PC-9 (cell line): ENCODE results near the gene DDAH2. TPM values are rescaled to one million over a fixed set of nuclear protein-coding genes. Genes with fewer than 3 reads are reported as not detected.

Source experiments
- BruUV-seq: library from RNA; stranded (reverse); fragments of 400-500 nt; replicated peaks from 2 replicates; lab custom pipeline; 2021; lab: Mats Ljungman, UMichigan
- CTCF ChIA-PET: fragments of 300-600 bp; sonication (Branson Sonifier 250); formaldehyde crosslinking; loops from one replicate; lab custom pipeline; 2022; ENCODE audit warnings: antibody characterized with exemption; lab: Charles Lee
- POLR2A ChIA-PET: fragments of 300-600 bp; sonication (Branson Sonifier 250); formaldehyde crosslinking; loops from one replicate; lab custom pipeline; 2022; ENCODE audit warnings: antibody characterized with exemption; ENCODE audit not compliant: unreplicated experiment; lab: Charles Lee
- DNase-seq, 2 experiments: peaks; one replicate each; pipeline versions ENCODE4 v3.0.0 to v3.0.0-alpha.2; 2015 to 2022; ENCODE audit warnings: mixed read lengths in 1 of 2
- H2AFZ ChIP-seq: fragments of 200-600 bp; sonication (generic); 2 replicates; pipeline ENCODE4 v1.8.1; 2017; ENCODE audit warnings: antibody characterized with exemption
- H3F3A ChIP-seq: fragments of 200-600 bp; sonication (generic); 2 replicates; pipeline ENCODE4 v1.8.1; 2017; ENCODE audit warnings: antibody characterized with exemption, mild to moderate bottlenecking, low read depth; ENCODE audit not compliant: insufficient read depth
- H3K27ac ChIP-seq: fragments of 200-600 bp; sonication (generic); 2 replicates; pipeline ENCODE4 v1.6.1; 2016; ENCODE audit warnings: mixed run types
- H3K27me3 ChIP-seq: fragments of 200-600 bp; sonication (generic); 2 replicates; pipeline ENCODE4 v1.6.1; 2016; ENCODE audit warnings: low read depth, mixed run types; ENCODE audit not compliant: insufficient read depth
- H3K36me3 ChIP-seq: fragments of 200-600 bp; sonication (generic); 2 replicates; pipeline ENCODE4 v1.6.1; 2016; ENCODE audit warnings: low read depth, mixed run types
- H3K4me1 ChIP-seq: fragments of 200-600 bp; sonication (generic); replicated peaks from 2 replicates; pipeline ENCODE4 v1.6.1; 2016; ENCODE audit warnings: mixed run types; ENCODE audit not compliant: insufficient read depth
- H3K4me2 ChIP-seq: fragments of 200-600 bp; sonication (generic); 2 replicates; pipeline ENCODE4 v1.6.1; 2017; ENCODE audit warnings: mixed run types
- H3K4me3 ChIP-seq: fragments of 200-600 bp; sonication (generic); 2 replicates; pipeline ENCODE4 v1.6.1; 2016; ENCODE audit warnings: mixed run types
- H3K79me2 ChIP-seq: fragments of 200-600 bp; sonication (generic); 2 replicates; pipeline ENCODE4 v1.6.1; 2017; ENCODE audit warnings: low read depth, mixed run types
- H3K9me2 ChIP-seq: fragments of 200-600 bp; sonication (generic); 2 replicates; pipeline ENCODE4 v1.8.1; 2017; ENCODE audit warnings: mild to moderate bottlenecking; ENCODE audit not compliant: insufficient read depth
- H3K9me3 ChIP-seq: fragments of 200-600 bp; sonication (generic); 2 replicates; pipeline ENCODE4 v1.8.1; 2016; ENCODE audit warnings: low read depth; ENCODE audit not compliant: insufficient read depth
- H4K20me1 ChIP-seq: fragments of 200-600 bp; sonication (generic); 2 replicates; pipeline ENCODE4 v1.8.1; 2017; ENCODE audit not compliant: insufficient read depth
- EZH2 ChIP-seq: fragments of 200-600 bp; sonication (generic); IDR thresholded peaks from 2 replicates; pipeline ENCODE4 v1.8.0; 2017; ENCODE audit warnings: antibody characterized with exemption, low read depth
- intact Hi-C: fragments of 100-400 bp; cut with micrococcal nuclease; formaldehyde crosslinking; loops from one replicate; pipeline ENCODE4 v1.10.0; 2022; ENCODE audit not compliant: unreplicated experiment
- total RNA-seq: library from RNA; stranded (reverse); gene quantifications from 2 replicates; pipeline ENCODE4 v1.2.3, GENCODE V29; 2021
- TF ChIP-seq, protein P1 (sequence below): fragments of 200-600 bp; sonication (generic); conservative IDR thresholded peaks from 2 replicates; pipeline ENCODE4 v1.6.1; 2017; ENCODE audit warnings: mixed run types, antibody characterized with exemption, mild to moderate bottlenecking, moderate library complexity

The DDAH2 gene
- total RNA-seq, 1 experiment from 2014 or later = 58.3 TPM

GRCh38 chr6:31741815-31742214 is 12.7 kb upstream of the DDAH2 start:
- no peak for TF ChIP-seq EZH2
- TF ChIP-seq, protein P1, sequence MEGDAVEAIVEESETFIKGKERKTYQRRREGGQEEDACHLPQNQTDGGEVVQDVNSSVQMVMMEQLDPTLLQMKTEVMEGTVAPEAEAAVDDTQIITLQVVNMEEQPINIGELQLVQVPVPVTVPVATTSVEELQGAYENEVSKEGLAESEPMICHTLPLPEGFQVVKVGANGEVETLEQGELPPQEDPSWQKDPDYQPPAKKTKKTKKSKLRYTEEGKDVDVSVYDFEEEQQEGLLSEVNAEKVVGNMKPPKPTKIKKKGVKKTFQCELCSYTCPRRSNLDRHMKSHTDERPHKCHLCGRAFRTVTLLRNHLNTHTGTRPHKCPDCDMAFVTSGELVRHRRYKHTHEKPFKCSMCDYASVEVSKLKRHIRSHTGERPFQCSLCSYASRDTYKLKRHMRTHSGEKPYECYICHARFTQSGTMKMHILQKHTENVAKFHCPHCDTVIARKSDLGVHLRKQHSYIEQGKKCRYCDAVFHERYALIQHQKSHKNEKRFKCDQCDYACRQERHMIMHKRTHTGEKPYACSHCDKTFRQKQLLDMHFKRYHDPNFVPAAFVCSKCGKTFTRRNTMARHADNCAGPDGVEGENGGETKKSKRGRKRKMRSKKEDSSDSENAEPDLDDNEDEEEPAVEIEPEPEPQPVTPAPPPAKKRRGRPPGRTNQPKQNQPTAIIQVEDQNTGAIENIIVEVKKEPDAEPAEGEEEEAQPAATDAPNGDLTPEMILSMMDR = no peak
- Histone ChIP-seq H3F3A (peaks cover 33% of the 10 kb centered on the region), H3K9me2 (no peaks in the 10 kb centered on the region), H2AFZ (no peak overlapping the region), H3K27me3 (no peaks in the 10 kb centered on the region), H3K4me2 (no peak overlapping the region), H3K4me1 (peaks cover 37% of the 10 kb centered on the region), H3K4me3 (no peak overlapping the region), H3K79me2 (peaks cover 9% of the 10 kb centered on the region), H4K20me1 (no peaks in the 10 kb centered on the region), H3K36me3 (peaks cover 12% of the 10 kb centered on the region; the same call in 1 of the 2 replicates), H3K27ac (no peak overlapping the region), H3K9me3 (no peaks in the 10 kb centered on the region)
- no peak for DNase-seq
- CTCF ChIA-PET = interaction anchor here (0.5 kb wide), 1 partner anchor 88 kb away, joined by 8 read pairs; no protein-coding TSS in a partner anchor
- no TSS peak for BruUV-seq
- intact Hi-C loops = no loop called here
- POLR2A ChIA-PET = interaction anchor here (0.6 kb wide), 1 partner anchor 341 kb away, joined by 4 read pairs; no protein-coding TSS in a partner anchor

DNA sequence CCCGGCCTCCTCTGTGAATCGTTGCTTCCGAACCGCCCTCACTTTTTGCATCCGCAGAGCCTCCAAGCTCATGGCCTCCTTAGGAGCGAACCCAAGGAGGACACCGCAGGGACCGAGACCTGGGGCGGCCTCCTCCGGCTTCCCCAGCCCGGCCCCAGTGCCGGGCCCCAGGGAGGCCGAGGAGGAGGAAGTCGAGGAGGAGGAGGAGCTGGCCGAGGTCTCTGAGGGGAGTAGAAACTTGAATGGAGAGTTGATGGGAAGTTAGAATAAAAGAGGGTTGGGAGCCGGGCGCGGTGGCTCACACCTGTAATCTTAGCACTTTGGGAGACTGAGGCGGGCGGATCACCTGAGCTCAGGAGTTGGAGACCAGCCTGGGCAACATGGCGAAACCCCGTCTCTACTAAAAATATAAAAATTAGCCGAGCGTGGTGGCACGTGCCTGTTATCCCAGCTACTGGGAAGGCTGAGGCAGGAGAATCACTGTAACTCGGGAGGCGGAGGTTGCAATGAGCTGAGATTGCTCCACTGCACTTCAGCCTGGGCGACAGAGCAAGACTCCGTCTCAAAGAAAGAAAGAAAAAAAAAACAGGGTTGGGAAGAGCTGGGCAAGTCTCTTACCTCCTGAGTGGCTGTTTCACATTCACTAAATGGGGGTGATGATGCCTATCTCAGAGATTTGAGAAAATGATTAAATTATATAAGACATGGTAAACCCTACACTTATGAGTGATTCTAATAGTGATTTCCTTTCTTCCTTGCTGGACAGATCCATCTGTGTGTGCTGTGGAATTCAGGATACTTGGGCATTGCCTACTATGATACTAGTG is 11.5 kb upstream of the DDAH2 start:
- Histone ChIP-seq H3K4me1 (peaks cover 33% of the 10 kb centered on the region), H3K36me3 (peaks cover 12% of the 10 kb centered on the region; the same call in 1 of the 2 replicates), H3K4me3 (peak overlapping the region; percentile 69), H3F3A (peaks cover 28% of the 10 kb centered on the region), H3K9me2 (no peaks in the 10 kb centered on the region), H3K27me3 (no peaks in the 10 kb centered on the region), H3K27ac (peak overlapping the region; percentile 14; the same call in 1 of the 2 replicates), H3K79me2 (peaks cover 21% of the 10 kb centered on the region), H2AFZ (peak overlapping the region; percentile 89), H4K20me1 (no peaks in the 10 kb centered on the region), H3K9me3 (no peaks in the 10 kb centered on the region), H3K4me2 (peak overlapping the region; percentile 83)
- peak in 1 of 2 experiments; percentile 29 for DNase-seq
- TSS peak; percentile 20 for BruUV-seq
- TF ChIP-seq EZH2 = no peak
- TF ChIP-seq, protein P1 = no peak
- ChIA-PET CTCF (interaction anchor here (0.5 to 1.0 kb wide), 4 partner anchors 29 to 116 kb away, joined by 3 to 7 read pairs (median 5); no protein-coding TSS in a partner anchor), POLR2A (interaction anchor here (0.6 to 0.8 kb wide), 4 partner anchors 122 to 472 kb away, joined by 4 to 6 read pairs (median 4); partner anchors contain the start of gene NEU1)
- intact Hi-C loops = no loop called here

GRCh38 chr6:31739639-31740396 is 10.7 kb upstream of the DDAH2 start, which contains the start of gene MSH5:
MSH5 (plus strand) TSS chr6:31740005; CDS start chr6:31740467, 462 bp downstream.
- Histone ChIP-seq H3K4me2 (peak within 1 kb of the TSS; percentile 83), H3K4me1 (peaks cover 33% of the 10 kb centered on the region), H3F3A (peaks cover 30% of the 10 kb centered on the region), H3K9me3 (no peaks in the 10 kb centered on the region), H3K79me2 (peaks cover 29% of the 10 kb centered on the region), H3K27me3 (no peaks in the 10 kb centered on the region), H3K27ac (peak within 1 kb of the TSS; percentile 14), H2AFZ (peak within 1 kb of the TSS; percentile 89), H3K36me3 (peaks cover 12% of the 10 kb centered on the region; the same call in 1 of the 2 replicates), H3K4me3 (peak within 1 kb of the TSS; percentile 69), H3K9me2 (no peaks in the 10 kb centered on the region), H4K20me1 (no peaks in the 10 kb centered on the region)
- DNase-seq = peak; percentile 98
- CTCF ChIA-PET = interaction anchor here (0.5 to 0.9 kb wide), 6 partner anchors 26 to 308 kb away, joined by 3 to 7 read pairs (median 4); partner anchors contain the start of gene VWA7
- intact Hi-C loops = loop anchor here (1.0 to 10.0 kb wide), 5 partner anchors 37 to 243 kb away; partner anchors contain the start of genes ABHD16A, ATP6V1G2, DDX39B and HSPA1B
- no peak for TF ChIP-seq EZH2
- TF ChIP-seq, protein P1 = no peak
- BruUV-seq = no TSS peak
- POLR2A ChIA-PET = interaction anchor here (0.6 to 1.1 kb wide), 9 partner anchors 56 to 1114 kb away, joined by 3 to 21 read pairs (median 5); partner anchors contain the start of genes TAP1 and VARS1
